H9 (cell line): ENCODE data around the gene SRA1. TPM values are rescaled to one million over a fixed set of nuclear protein-coding genes. Genes with fewer than 3 reads are reported as not detected.
"Not testable (repeated sequence)": the region's sequence is repeated elsewhere in the genome, so short reads cannot be mapped to it uniquely, and the experiment has no call there.

Source experiments
- DNase-seq: peaks from one replicate; pipeline ENCODE4 v3.0.0-alpha.2; 2017
- H2AFZ ChIP-seq: one replicate; pipeline ENCODE4 v1.6.1; 2013; ENCODE audit warnings: mild to moderate bottlenecking, low read length, control low read depth, moderate library complexity
- H2AK5ac ChIP-seq: 2 replicates; pipeline ENCODE4 v1.6.1; 2013; ENCODE audit warnings: low read length, control low read depth, mixed read lengths; ENCODE audit not compliant: insufficient read length
- H2BK120ac ChIP-seq: one replicate; pipeline ENCODE4 v1.6.1; 2013; ENCODE audit warnings: low read depth, mild to moderate bottlenecking, low read length, control low read depth, inconsistent platforms; ENCODE audit not compliant: poor library complexity, severe bottlenecking
- H2BK12ac ChIP-seq: 2 replicates; pipeline ENCODE4 v1.6.1; 2013; ENCODE audit warnings: low read length, control low read depth, mixed read lengths, low read depth; ENCODE audit not compliant: insufficient read length
- H2BK15ac ChIP-seq: 2 replicates; pipeline ENCODE4 v1.6.1; 2013; ENCODE audit warnings: low read depth, low read length, control low read depth
- H2BK20ac ChIP-seq: one replicate; pipeline ENCODE4 v1.6.1; 2013; ENCODE audit warnings: low read depth, mild to moderate bottlenecking, low read length, control low read depth, inconsistent platforms; ENCODE audit not compliant: poor library complexity, severe bottlenecking
- H2BK5ac ChIP-seq: 2 replicates; pipeline ENCODE4 v1.6.1; 2013; ENCODE audit warnings: low read length, control low read depth, mixed read lengths; ENCODE audit not compliant: insufficient read length
- H3K14ac ChIP-seq: 2 replicates; pipeline ENCODE4 v1.6.1; 2013; ENCODE audit warnings: low read length, control low read depth; ENCODE audit not compliant: insufficient read depth
- H3K18ac ChIP-seq: 2 replicates; pipeline ENCODE4 v1.6.1; 2013; ENCODE audit warnings: low read depth, mild to moderate bottlenecking, mixed read lengths, low read length, control low read depth; ENCODE audit not compliant: insufficient read length
- H3K23ac ChIP-seq: 2 replicates; pipeline ENCODE4 v1.6.1; 2013; ENCODE audit warnings: low read length, control low read depth, mixed read lengths, low read depth; ENCODE audit not compliant: insufficient read length
- H3K23me2 ChIP-seq: 2 replicates; pipeline ENCODE4 v1.6.1; 2013; ENCODE audit warnings: low read depth, mild to moderate bottlenecking, mixed read lengths, low read length, control low read depth; ENCODE audit not compliant: insufficient read length, poor library complexity, severe bottlenecking
- H3K27ac ChIP-seq: 2 replicates; pipeline ENCODE4 v1.5.1; 2013; ENCODE audit warnings: low read length, control low read depth, mixed read lengths, low read depth; ENCODE audit not compliant: insufficient read length
- H3K27me3 ChIP-seq: 2 replicates; pipeline ENCODE4 v1.6.1; 2013; ENCODE audit warnings: low read length, control low read depth, inconsistent platforms; ENCODE audit not compliant: insufficient read depth
- H3K4ac ChIP-seq: 2 replicates; pipeline ENCODE4 v1.6.1; 2013; ENCODE audit warnings: low read depth, mild to moderate bottlenecking, control low read depth, inconsistent platforms, low read length, moderate library complexity
- H3K4me1 ChIP-seq: 2 replicates; pipeline ENCODE4 v1.6.1; 2013; ENCODE audit warnings: low read length, control low read depth, inconsistent platforms; ENCODE audit not compliant: insufficient read depth
- H3K4me2 ChIP-seq: 2 replicates; pipeline ENCODE4 v1.6.1; 2013; ENCODE audit warnings: low read length, control low read depth, mixed read lengths; ENCODE audit not compliant: insufficient read length, insufficient read depth
- H3K56ac ChIP-seq: 2 replicates; pipeline ENCODE4 v1.6.1; 2013; ENCODE audit warnings: low read depth, mild to moderate bottlenecking, mixed read lengths, low read length, control low read depth; ENCODE audit not compliant: insufficient read length
- H3K79me1 ChIP-seq: 2 replicates; pipeline ENCODE4 v1.6.1; 2013; ENCODE audit warnings: low read depth, mild to moderate bottlenecking, moderate library complexity, low read length, control low read depth, inconsistent platforms; ENCODE audit not compliant: insufficient read depth, poor library complexity, severe bottlenecking
- H3K79me2 ChIP-seq: 2 replicates; pipeline ENCODE4 v1.6.1; 2013; ENCODE audit warnings: low read length, control low read depth, inconsistent platforms; ENCODE audit not compliant: insufficient read depth
- H3K9ac ChIP-seq: 2 replicates; pipeline ENCODE4 v1.6.1; 2013; ENCODE audit warnings: low read length, control low read depth, mixed read lengths; ENCODE audit not compliant: insufficient read length; ENCODE audit errors: extremely low read depth
- H3K9me3 ChIP-seq: one replicate; pipeline ENCODE4 v1.6.1; 2013; ENCODE audit warnings: low read depth, low read length, inconsistent platforms; ENCODE audit not compliant: control insufficient read depth
- H3T11ph ChIP-seq: one replicate; pipeline ENCODE4 v1.6.1; 2013; ENCODE audit warnings: mild to moderate bottlenecking, low read length, control low read depth, inconsistent platforms
- H4K20me1 ChIP-seq: one replicate; pipeline ENCODE4 v1.6.1; 2013; ENCODE audit not compliant: control insufficient read depth, insufficient read length, insufficient read depth
- H4K5ac ChIP-seq: 2 replicates; pipeline ENCODE4 v1.6.1; 2013; ENCODE audit warnings: low read depth, mild to moderate bottlenecking, mixed read lengths, low read length, control low read depth; ENCODE audit not compliant: insufficient read length
- H4K8ac ChIP-seq: replicated peaks from 2 replicates; pipeline ENCODE4 v1.6.1; 2013; ENCODE audit warnings: low read length, control low read depth, mixed read lengths, low read depth; ENCODE audit not compliant: insufficient read length
- H4K91ac ChIP-seq: 2 replicates; pipeline ENCODE4 v1.6.1; 2013; ENCODE audit warnings: low read depth, mild to moderate bottlenecking, moderate library complexity, mixed read lengths, low read length, control low read depth; ENCODE audit not compliant: insufficient read length
- H3K27ac Mint-ChIP-seq, 3 experiments: 2 replicates in 2 of 3; 3 replicates in 1 of 3; pipeline ENCODE4 v1.8.0; 2020 to 2021; ENCODE audit warnings: mixed read lengths in 3 of 3, mild to moderate bottlenecking in 1 of 3, moderate library complexity in 1 of 3
- H3K27me3 Mint-ChIP-seq: 2 replicates; pipeline ENCODE4 v1.8.0; 2021; ENCODE audit warnings: low read depth, mild to moderate bottlenecking, moderate library complexity, mixed read lengths
- H3K36me3 Mint-ChIP-seq, 3 experiments: 2 replicates in 2 of 3; 3 replicates in 1 of 3; pipeline ENCODE4 v1.8.0; 2020 to 2021; ENCODE audit warnings: low read depth in 3 of 3, mixed read lengths in 3 of 3; ENCODE audit not compliant: insufficient read depth in 1 of 3
- H3K4me1 Mint-ChIP-seq, 2 experiments: 2 replicates each; pipeline ENCODE4 v1.8.0; 2020; ENCODE audit warnings: mixed read lengths in 2 of 2
- H3K4me3 Mint-ChIP-seq, 2 experiments: 2 replicates in 1 of 2; 3 replicates in 1 of 2; pipeline ENCODE4 v1.8.0; 2020 to 2021; ENCODE audit warnings: mild to moderate bottlenecking in 2 of 2, mixed read lengths in 2 of 2, moderate library complexity in 1 of 2
- H3K9me3 Mint-ChIP-seq, 2 experiments: 2 replicates in 1 of 2; 3 replicates in 1 of 2; pipeline ENCODE4 v1.8.0; 2020; ENCODE audit warnings: mild to moderate bottlenecking in 2 of 2, mixed read lengths in 2 of 2, moderate library complexity in 1 of 2
- WGBS: extraction: QIAGEN DNeasy Blood & Tissue Kit; methylation state at CpG from one replicate; pipeline ENCODE4 v1.1.7; 2013; ENCODE audit warnings: missing lambda C conversion rate, low lambda C conversion rate, mixed read lengths; ENCODE audit not compliant: insufficient read length; ENCODE audit errors: extremely low coverage; 5-methylcytosine and 5-hydroxymethylcytosine counted together
- total RNA-seq: library from RNA; stranded (reverse); gene quantifications from 2 replicates; pipeline ENCODE4 v1.2.1, GENCODE V29; 2021
- TF ChIP-seq, protein P1 (sequence below): fragments of 200-600 bp; sonication (generic); conservative IDR thresholded peaks from 3 replicates; pipeline ENCODE4 v1.8.0; 2021; ENCODE audit warnings: antibody characterized with exemption, mild to moderate bottlenecking

SRA1 gene
- total RNA-seq, 1 experiment from 2014 or later, result 49.3 TPM

DNA sequence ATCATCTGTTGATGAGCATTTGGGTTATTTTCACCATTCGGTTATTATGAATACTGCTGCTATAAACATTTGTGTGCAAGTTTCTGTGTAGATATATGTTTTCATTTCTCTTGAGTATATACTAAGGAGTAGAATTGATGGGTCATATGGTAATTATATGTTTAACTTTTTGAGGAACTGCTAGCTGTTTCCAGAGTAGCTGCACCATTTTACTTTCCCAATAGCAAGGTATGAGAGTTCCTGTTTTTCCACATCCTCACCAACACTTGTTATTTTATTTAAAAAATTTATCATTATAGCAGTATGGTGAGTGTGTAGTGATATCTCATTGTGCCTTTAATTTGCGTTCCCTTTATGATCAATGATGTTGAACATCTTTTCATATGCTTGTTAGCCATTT, 46.5 kb upstream of the SRA1 start:
- Histone ChIP-seq H2AK5ac (no peak overlapping the region), H4K20me1 (no peaks in the 10 kb centered on the region), H3K9ac (no peak overlapping the region), H2BK15ac (no peak overlapping the region), H2BK120ac (no peak overlapping the region), H3K79me1 (no peaks in the 10 kb centered on the region), H2BK5ac (no peak overlapping the region), H3K4ac (no peak overlapping the region), H2BK20ac (no peak overlapping the region), H3K4me2 (no peak overlapping the region), H4K91ac (no peak overlapping the region), H3K56ac (no peak overlapping the region), H2BK12ac (no peak overlapping the region), H2AFZ (no peak overlapping the region), H3K18ac (no peak overlapping the region), H3K14ac (no peak overlapping the region), H3K4me1 (no peaks in the 10 kb centered on the region), H3K23me2 (no peaks in the 10 kb centered on the region), H3K27me3 (no peaks in the 10 kb centered on the region), H4K8ac (no peak overlapping the region), H3T11ph (no peak overlapping the region), H3K23ac (no peak overlapping the region), H4K5ac (no peak overlapping the region), H3K27ac (no peak overlapping the region), H3K9me3 (no peaks in the 10 kb centered on the region), H3K79me2 (no peaks in the 10 kb centered on the region)
- no peaks in the 10 kb centered on the region for H3K36me3 Mint-ChIP-seq
- no peak for DNase-seq
- WGBS, result no CpG with 5 or more reads among the region's 2 CpGs
- H3K9me3 Mint-ChIP-seq, result peaks cover 15 to 28% of the 10 kb centered on the region in 2 experiments; a peak in 4 of 5 replicates
- no peak overlapping the region for H3K27ac Mint-ChIP-seq
- no peak overlapping the region for H3K4me3 Mint-ChIP-seq
- TF ChIP-seq, protein P1, sequence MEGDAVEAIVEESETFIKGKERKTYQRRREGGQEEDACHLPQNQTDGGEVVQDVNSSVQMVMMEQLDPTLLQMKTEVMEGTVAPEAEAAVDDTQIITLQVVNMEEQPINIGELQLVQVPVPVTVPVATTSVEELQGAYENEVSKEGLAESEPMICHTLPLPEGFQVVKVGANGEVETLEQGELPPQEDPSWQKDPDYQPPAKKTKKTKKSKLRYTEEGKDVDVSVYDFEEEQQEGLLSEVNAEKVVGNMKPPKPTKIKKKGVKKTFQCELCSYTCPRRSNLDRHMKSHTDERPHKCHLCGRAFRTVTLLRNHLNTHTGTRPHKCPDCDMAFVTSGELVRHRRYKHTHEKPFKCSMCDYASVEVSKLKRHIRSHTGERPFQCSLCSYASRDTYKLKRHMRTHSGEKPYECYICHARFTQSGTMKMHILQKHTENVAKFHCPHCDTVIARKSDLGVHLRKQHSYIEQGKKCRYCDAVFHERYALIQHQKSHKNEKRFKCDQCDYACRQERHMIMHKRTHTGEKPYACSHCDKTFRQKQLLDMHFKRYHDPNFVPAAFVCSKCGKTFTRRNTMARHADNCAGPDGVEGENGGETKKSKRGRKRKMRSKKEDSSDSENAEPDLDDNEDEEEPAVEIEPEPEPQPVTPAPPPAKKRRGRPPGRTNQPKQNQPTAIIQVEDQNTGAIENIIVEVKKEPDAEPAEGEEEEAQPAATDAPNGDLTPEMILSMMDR, result no peak
- no peaks in the 10 kb centered on the region for H3K4me1 Mint-ChIP-seq
- peaks cover 7% of the 10 kb centered on the region for H3K27me3 Mint-ChIP-seq

DNA sequence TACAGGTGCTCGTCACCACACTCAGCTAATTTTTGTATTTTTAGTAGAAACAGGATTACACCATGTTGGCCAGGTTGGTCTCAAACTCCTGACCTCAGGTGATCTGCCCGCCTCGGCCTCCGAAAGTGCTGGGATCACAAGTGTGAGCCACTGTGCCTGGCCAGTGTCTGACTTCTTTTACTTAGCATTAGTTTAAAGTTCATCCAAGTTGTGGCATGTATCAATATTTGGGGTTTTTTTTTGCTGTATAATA, 46.1 kb upstream of the SRA1 start:
- H3K23ac ChIP-seq, H3K56ac ChIP-seq, H3K18ac ChIP-seq, H3K27ac Mint-ChIP-seq, H2BK20ac ChIP-seq, H3K27me3 ChIP-seq, H3K9ac ChIP-seq, H3K4me1 ChIP-seq, H3K23me2 ChIP-seq, H3K36me3 Mint-ChIP-seq, H3K4me3 Mint-ChIP-seq, H3K27ac ChIP-seq, H4K5ac ChIP-seq, H3K4me2 ChIP-seq, H4K8ac ChIP-seq, H4K91ac ChIP-seq, H4K20me1 ChIP-seq, H3K9me3 ChIP-seq, H3K4me1 Mint-ChIP-seq, H3K14ac ChIP-seq, H2BK15ac ChIP-seq, H3K79me2 ChIP-seq, DNase-seq, H2BK5ac ChIP-seq, H3T11ph ChIP-seq, H3K4ac ChIP-seq, H2BK120ac ChIP-seq, H3K27me3 Mint-ChIP-seq, H3K79me1 ChIP-seq, H2AK5ac ChIP-seq, H2BK12ac ChIP-seq, H2AFZ ChIP-seq: not testable (repeated sequence)
- H3K9me3 Mint-ChIP-seq, result peaks cover 14 to 27% of the 10 kb centered on the region in 2 experiments; a peak in 4 of 5 replicates
- no CpG with 5 or more reads among the region's 4 CpGs for WGBS
